GM13976 (cell line): ENCODE data around the gene MYO1E.

ENCODE experiments used
- DNase-seq: peaks from one replicate; pipeline ENCODE4 v3.0.0; 2012; ENCODE audit warnings: low spot score
- CTCF ChIP-seq: IDR thresholded peaks from 2 replicates; pipeline ENCODE4 v1.5.1; 2012; ENCODE audit warnings: borderline replicate concordance, mild to moderate bottlenecking; ENCODE audit not compliant: insufficient read depth; ENCODE audit errors: extremely low read depth, missing control alignments, control extremely low read depth
- in situ Hi-C: fragments of 300-500 bp; cut with MboI; formaldehyde crosslinking; loops from one replicate; pipeline ENCODE4 v1.12.0; 2022; ENCODE audit warnings: low sequenced_read_pairs, mixed read lengths, inconsistent platforms; ENCODE audit not compliant: unreplicated experiment

Gene MYO1E

GRCh38 chr15:59172289-59172901, 200.3 kb downstream of the MYO1E start:
- no peak for DNase-seq
- in situ Hi-C loops = loop anchor here (25.0 kb wide), 1 partner anchor 315 kb away; no protein-coding TSS in a partner anchor
- TF ChIP-seq CTCF = no peak

- in situ Hi-C loops = loop anchor here (25.0 kb wide), 1 partner anchor 316 kb away; no protein-coding TSS in a partner anchor
- TF ChIP-seq CTCF = no peak
- no peak for DNase-seq
Observed at GRCh38 chr15:59171067-59171397, 201.6 kb downstream of the MYO1E start.

DNA sequence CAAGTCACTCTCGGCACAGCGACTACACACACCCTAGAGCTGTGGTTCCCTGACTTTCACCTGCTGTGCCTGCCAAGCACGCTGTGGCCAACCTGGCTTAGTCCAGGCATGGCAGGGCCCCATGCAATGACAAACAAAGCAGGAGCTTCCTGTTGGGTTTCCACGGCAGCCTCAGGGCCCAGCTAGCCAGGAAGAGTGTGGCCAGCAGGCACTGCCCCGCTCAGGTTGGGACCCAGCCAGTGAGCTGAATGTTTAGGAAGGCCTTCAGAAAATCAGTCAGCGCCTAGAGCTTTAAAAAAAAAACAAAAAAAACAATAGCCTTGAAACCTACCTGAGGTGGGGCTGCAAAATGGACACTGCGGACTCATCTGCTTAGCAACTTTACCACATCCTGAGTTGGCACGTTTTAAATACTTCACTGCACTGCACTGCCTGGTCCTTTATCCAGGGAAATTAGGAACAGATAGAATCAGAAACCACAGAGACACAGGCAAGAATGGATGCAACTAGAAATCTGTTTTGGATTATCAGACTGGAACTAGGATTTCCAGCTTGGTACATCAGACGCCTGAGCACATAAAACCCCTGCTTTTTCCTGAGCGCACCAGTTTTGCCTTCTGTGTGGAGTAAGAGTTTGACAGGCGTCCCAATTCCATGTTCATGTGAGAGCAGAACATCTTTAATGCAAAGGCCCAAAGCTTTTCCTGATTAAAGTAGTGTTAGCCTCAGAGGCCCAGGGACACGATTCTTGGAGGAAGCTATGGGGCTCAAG, 202.2 kb downstream of the MYO1E start:
- TF ChIP-seq CTCF = no peak
- DNase-seq = no peak
- in situ Hi-C loops = loop anchor here (25.0 kb wide), 1 partner anchor 317 kb away; no protein-coding TSS in a partner anchor

GRCh38 chr15:59169251-59169708, 203.4 kb downstream of the MYO1E start:
- in situ Hi-C loops = loop anchor here (25.0 kb wide), 1 partner anchor 318 kb away; no protein-coding TSS in a partner anchor
- no peak for TF ChIP-seq CTCF

DNA sequence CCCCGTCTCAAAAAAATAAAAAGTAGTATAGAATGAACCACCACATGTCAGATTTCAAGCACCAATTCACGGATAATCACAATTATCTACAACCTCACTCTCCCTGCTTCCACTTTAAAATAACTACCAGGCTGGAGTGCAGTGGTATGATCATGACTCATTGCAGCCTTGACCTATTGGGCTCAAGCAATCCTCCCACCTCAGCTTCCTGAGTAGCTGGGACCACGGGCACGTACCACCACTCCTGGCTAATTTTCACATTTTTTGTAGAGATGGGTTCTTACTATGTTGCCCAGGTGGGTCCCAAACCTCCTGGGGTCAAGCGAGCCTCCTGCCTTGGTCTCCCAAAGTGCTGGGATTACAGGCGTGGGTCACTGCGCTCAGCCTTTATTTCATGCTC, 204.1 kb downstream of the MYO1E start:
- in situ Hi-C loops = loop anchor here (25.0 kb wide), 1 partner anchor 319 kb away; no protein-coding TSS in a partner anchor
- DNase-seq = no peak
- no peak for TF ChIP-seq CTCF

More at GRCh38 chr15:59169251-59169708, 203.4 kb downstream of the MYO1E start:
- DNase-seq = no peak

GRCh38 chr15:59166601-59167265, 205.9 kb downstream of the MYO1E start:
- in situ Hi-C loops = loop anchor here (25.0 kb wide), 1 partner anchor 321 kb away; no protein-coding TSS in a partner anchor
- DNase-seq = no peak
- no peak for TF ChIP-seq CTCF
